Measurements from ENCODE around the gene CEP72. TPM values are rescaled to one million over a fixed set of nuclear protein-coding genes. Genes with fewer than 3 reads are reported as not detected.

Gene CEP72
- total RNA-seq, 1 experiment from 2014 or later, result 24.8 TPM

DNA sequence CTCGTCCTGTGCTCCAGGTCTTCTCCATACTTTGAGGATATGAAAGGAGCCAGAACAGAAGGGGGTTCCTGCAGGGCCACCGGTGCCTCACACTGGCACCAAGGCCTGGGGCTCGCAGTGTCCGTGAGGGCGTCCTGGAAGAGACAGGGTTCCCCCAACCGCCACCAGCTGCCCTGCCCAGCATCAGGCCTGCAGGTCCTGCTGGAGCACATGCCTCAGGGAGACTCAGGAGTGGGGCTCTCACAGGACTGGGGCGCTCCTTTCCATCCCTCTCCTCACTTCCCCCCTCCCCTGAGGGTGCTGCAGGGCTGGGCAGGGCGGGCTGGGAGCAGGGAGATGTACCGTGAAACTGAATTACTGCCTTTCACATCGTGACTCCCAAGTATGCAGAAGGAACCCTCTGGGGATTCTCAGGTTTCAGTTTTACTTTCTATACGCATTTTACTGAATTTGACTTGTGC, 31.7 kb downstream of the CEP72 start:
- no peaks in the 10 kb centered on the region for H3K27me3 Mint-ChIP-seq (ENCODE audit: low read depth)
- Histone ChIP-seq H2BK20ac (ENCODE audit: low read depth, low read length, poor library complexity, severe bottlenecking) (no peak overlapping the region), H2BK12ac (ENCODE audit: insufficient read length, low read depth, low read length) (no peak overlapping the region), H3K79me2 (ENCODE audit: insufficient read depth, low read length) (no peaks in the 10 kb centered on the region), H3K4me2 (ENCODE audit: insufficient read depth, insufficient read length, low read length) (no peak overlapping the region), H3K18ac (ENCODE audit: insufficient read length, low read depth, low read length) (no peak overlapping the region), H3K27me3 (ENCODE audit: insufficient read depth, low read length) (no peaks in the 10 kb centered on the region), H4K91ac (ENCODE audit: insufficient read length, low read depth, low read length) (no peak overlapping the region), H3K79me1 (ENCODE audit: insufficient read depth, low read depth, low read length, poor library complexity, severe bottlenecking) (no peaks in the 10 kb centered on the region), H2BK5ac (ENCODE audit: insufficient read length, low read length) (no peak overlapping the region), H3T11ph (ENCODE audit: low read length) (no peak overlapping the region), H3K4me1 (ENCODE audit: insufficient read depth, low read length) (no peaks in the 10 kb centered on the region), H4K20me1 (ENCODE audit: control insufficient read depth, insufficient read depth, insufficient read length) (no peaks in the 10 kb centered on the region), H3K14ac (ENCODE audit: insufficient read depth, low read length) (no peak overlapping the region; the same call in 1 of the 2 replicates), H3K9me3 (ENCODE audit: control insufficient read depth, low read depth, low read length) (peaks cover 21% of the 10 kb centered on the region), H3K9ac (ENCODE audit: extremely low read depth, insufficient read length, low read length) (no peak overlapping the region), H3K56ac (ENCODE audit: insufficient read length, low read depth, low read length) (no peak overlapping the region), H4K5ac (ENCODE audit: insufficient read length, low read depth, low read length) (no peak overlapping the region), H4K8ac (replicated peaks; ENCODE audit: insufficient read length, low read depth, low read length) (no peak overlapping the region), H2BK15ac (ENCODE audit: low read depth, low read length) (no peak overlapping the region), H3K4ac (ENCODE audit: low read depth, low read length) (no peak overlapping the region), H2BK120ac (ENCODE audit: low read depth, low read length, poor library complexity, severe bottlenecking) (no peak overlapping the region), H3K27ac (ENCODE audit: insufficient read length, low read depth, low read length) (no peak overlapping the region), H2AK5ac (ENCODE audit: insufficient read length, low read length) (no peak overlapping the region), H3K23me2 (ENCODE audit: insufficient read length, low read depth, low read length, poor library complexity, severe bottlenecking) (no peaks in the 10 kb centered on the region), H3K23ac (ENCODE audit: insufficient read length, low read depth, low read length) (no peak overlapping the region), H2AFZ (ENCODE audit: low read length) (no peak overlapping the region)
- no CpG with 5 or more reads among the region's 11 CpGs for WGBS (ENCODE audit: extremely low coverage, insufficient read length, low lambda C conversion rate)
- no peaks in the 10 kb centered on the region; a peak in 1 of 5 replicates for H3K9me3 Mint-ChIP-seq
- no peaks in the 10 kb centered on the region for H3K4me1 Mint-ChIP-seq
- TF ChIP-seq, protein P1, sequence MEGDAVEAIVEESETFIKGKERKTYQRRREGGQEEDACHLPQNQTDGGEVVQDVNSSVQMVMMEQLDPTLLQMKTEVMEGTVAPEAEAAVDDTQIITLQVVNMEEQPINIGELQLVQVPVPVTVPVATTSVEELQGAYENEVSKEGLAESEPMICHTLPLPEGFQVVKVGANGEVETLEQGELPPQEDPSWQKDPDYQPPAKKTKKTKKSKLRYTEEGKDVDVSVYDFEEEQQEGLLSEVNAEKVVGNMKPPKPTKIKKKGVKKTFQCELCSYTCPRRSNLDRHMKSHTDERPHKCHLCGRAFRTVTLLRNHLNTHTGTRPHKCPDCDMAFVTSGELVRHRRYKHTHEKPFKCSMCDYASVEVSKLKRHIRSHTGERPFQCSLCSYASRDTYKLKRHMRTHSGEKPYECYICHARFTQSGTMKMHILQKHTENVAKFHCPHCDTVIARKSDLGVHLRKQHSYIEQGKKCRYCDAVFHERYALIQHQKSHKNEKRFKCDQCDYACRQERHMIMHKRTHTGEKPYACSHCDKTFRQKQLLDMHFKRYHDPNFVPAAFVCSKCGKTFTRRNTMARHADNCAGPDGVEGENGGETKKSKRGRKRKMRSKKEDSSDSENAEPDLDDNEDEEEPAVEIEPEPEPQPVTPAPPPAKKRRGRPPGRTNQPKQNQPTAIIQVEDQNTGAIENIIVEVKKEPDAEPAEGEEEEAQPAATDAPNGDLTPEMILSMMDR (conservative IDR thresholded peaks at IDR 0.05), result no peak
- H3K36me3 Mint-ChIP-seq (ENCODE audit: insufficient read depth in 1 of 3, low read depth in 3 of 3), result peaks cover 29 to 39% (median 34%) of the 10 kb centered on the region in 3 experiments
- no peak overlapping the region for H3K4me3 Mint-ChIP-seq
- H3K27ac Mint-ChIP-seq, result no peak overlapping the region
- DNase-seq, result no peak

All from H9 (cell line).